Ishikawa (cell line): ENCODE results near the gene ELAVL1.

Experiments used
- CEBPB ChIP-seq: IDR thresholded peaks from 2 replicates; pipeline ENCODE4 v1.6.1; 2012
- CREB1 ChIP-seq: IDR thresholded peaks from 2 replicates; pipeline ENCODE4 v1.6.1; 2012; ENCODE audit warnings: low read depth
- EGR1 ChIP-seq: IDR thresholded peaks from 2 replicates; pipeline ENCODE4 v1.6.1; 2012
- EP300 ChIP-seq: IDR thresholded peaks from 2 replicates; pipeline ENCODE4 v1.6.1; 2012; ENCODE audit warnings: borderline replicate concordance
- FOXM1 ChIP-seq: IDR thresholded peaks from 2 replicates; pipeline ENCODE4 v1.6.1; 2012; ENCODE audit warnings: low read depth, borderline replicate concordance
- MAX ChIP-seq: IDR thresholded peaks from 2 replicates; pipeline ENCODE4 v1.6.1; 2012
- RAD21 ChIP-seq: IDR thresholded peaks from 2 replicates; pipeline ENCODE4 v1.6.1; 2012; ENCODE audit warnings: low read depth
- TAF1 ChIP-seq: IDR thresholded peaks from 2 replicates; pipeline ENCODE4 v1.6.1; 2012; ENCODE audit warnings: low read depth, mild to moderate bottlenecking
- USF1 ChIP-seq: IDR thresholded peaks from 2 replicates; pipeline ENCODE4 v1.6.1; 2012
- YY1 ChIP-seq: IDR thresholded peaks from 2 replicates; pipeline ENCODE4 v1.6.1; 2012; ENCODE audit warnings: low read depth
- ZBTB7A ChIP-seq: IDR thresholded peaks from 2 replicates; pipeline ENCODE4 v1.6.1; 2012; ENCODE audit warnings: low read depth
- TF ChIP-seq, protein P1 (sequence below): IDR thresholded peaks from 2 replicates; pipeline ENCODE4 v1.6.1; 2012; ENCODE audit warnings: low read depth, mild to moderate bottlenecking

DNA sequence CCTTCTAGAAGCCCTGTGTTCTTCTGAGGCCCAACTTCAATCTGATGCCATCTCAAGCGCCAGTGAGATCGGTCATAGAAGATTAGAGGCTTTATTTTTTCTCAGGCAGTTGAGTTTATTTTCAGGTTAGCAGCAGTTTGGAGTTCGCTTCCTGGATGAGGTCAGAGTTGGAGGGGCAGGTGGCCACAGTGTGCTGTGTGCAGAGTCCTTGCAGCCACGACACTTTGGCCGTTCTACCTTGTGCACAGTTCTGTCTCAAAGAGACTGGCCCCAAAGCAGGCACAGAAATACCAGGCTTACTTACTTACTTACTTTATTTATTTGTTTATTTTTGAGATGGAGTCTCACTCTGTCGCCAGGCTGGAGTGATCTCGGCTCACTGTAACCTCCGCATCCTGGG is 15.9 kb upstream of the ELAVL1 start:
- no peak for TF ChIP-seq TAF1
- TF ChIP-seq, protein P1, sequence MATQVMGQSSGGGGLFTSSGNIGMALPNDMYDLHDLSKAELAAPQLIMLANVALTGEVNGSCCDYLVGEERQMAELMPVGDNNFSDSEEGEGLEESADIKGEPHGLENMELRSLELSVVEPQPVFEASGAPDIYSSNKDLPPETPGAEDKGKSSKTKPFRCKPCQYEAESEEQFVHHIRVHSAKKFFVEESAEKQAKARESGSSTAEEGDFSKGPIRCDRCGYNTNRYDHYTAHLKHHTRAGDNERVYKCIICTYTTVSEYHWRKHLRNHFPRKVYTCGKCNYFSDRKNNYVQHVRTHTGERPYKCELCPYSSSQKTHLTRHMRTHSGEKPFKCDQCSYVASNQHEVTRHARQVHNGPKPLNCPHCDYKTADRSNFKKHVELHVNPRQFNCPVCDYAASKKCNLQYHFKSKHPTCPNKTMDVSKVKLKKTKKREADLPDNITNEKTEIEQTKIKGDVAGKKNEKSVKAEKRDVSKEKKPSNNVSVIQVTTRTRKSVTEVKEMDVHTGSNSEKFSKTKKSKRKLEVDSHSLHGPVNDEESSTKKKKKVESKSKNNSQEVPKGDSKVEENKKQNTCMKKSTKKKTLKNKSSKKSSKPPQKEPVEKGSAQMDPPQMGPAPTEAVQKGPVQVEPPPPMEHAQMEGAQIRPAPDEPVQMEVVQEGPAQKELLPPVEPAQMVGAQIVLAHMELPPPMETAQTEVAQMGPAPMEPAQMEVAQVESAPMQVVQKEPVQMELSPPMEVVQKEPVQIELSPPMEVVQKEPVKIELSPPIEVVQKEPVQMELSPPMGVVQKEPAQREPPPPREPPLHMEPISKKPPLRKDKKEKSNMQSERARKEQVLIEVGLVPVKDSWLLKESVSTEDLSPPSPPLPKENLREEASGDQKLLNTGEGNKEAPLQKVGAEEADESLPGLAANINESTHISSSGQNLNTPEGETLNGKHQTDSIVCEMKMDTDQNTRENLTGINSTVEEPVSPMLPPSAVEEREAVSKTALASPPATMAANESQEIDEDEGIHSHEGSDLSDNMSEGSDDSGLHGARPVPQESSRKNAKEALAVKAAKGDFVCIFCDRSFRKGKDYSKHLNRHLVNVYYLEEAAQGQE = no peak
- TF ChIP-seq YY1 = no peak
- no peak for TF ChIP-seq MAX
- no peak for TF ChIP-seq RAD21
- no peak for TF ChIP-seq EP300
- TF ChIP-seq FOXM1 = no peak
- no peak for TF ChIP-seq CREB1
- TF ChIP-seq ZBTB7A = no peak
- TF ChIP-seq EGR1 = no peak
- TF ChIP-seq USF1 = no peak
- TF ChIP-seq CEBPB = no peak
